GM19239 (cell line): Measurements from ENCODE around the gene CAMK4.

Experiments used
- DNase-seq: peaks from one replicate; pipeline ENCODE4 v3.0.0; 2011; ENCODE audit warnings: low spot score; ENCODE audit not compliant: insufficient read length
- FAIRE-seq: peaks from 2 replicates; lab custom pipeline; 2011; peaks lifted over from hg19 to GRCh38; lab: Jason Lieb, UNC

The CAMK4 gene

DNA sequence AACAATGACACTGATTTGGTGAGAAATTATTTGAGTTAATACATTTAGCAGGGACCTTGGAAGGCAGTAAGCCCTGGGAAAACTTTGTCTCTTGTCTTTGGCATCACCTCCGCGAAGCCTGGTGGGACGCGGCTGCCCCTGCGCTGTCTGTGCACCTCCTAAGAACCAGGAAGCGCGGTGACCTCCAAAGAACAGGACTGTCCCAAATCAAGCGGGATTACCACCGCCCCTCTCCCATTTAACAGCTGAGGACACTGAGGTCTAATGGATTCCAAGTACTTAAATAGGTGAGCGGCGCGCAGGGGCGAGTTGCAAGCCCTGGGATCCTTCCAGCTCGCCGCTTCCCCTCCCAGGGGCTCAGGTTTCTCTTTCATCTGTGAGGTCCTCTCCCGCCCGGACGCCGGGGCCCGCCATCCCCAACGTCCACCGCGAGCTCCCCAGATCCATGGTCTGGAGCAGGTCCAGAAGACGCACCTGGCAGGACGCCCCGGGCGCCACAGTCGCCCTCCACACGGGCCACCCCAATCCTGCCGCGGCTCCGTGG, 287.7 kb downstream of the CAMK4 start:
- FAIRE-seq (peak; percentile 81), DNase-seq (no peak)

DNA sequence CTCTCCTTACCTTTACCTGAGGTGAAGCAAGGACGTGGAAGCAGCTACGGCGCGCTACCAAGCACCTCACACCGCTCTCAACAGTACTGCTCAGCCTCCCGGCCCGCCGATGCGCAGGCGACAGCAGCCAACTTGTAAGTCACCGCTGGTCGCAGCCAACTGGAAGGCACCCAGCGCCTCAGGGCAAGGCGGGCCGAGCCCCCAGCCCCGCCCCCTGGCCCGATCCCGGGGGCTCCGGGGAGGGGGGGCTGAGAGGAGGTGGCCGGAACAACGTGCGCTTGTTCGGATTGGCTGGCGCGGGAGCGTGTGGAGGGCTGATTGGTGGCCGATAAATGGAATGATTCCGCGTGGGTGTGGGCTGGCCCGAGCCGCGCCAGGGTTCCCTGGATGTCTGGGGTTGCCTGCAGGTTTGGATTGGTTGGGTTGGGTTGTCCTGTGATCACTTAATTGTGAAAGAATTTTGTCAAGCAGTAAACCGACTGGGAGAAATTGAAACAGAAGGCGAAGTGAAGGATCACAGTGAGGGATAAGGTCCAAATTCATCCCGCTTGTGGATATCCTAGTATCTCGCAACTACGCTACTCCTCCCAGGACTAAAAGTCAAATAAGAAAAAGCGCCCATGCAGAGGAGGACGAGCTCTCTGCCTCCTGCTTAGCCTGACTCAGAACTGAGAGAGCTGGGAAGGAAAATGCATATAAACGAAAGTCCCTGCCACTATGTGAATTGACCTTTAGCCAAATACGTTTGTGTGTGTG, 288.4 kb downstream of the CAMK4 start, which contains the start of gene STARD4:
Gene STARD4 (minus strand): TSS at position 161 of the 756 bp plus-strand sequence. CDS start 5,102 bp downstream, outside the sequence.
- DNase-seq (peak; percentile 62), FAIRE-seq (peak; percentile 94)

DNA sequence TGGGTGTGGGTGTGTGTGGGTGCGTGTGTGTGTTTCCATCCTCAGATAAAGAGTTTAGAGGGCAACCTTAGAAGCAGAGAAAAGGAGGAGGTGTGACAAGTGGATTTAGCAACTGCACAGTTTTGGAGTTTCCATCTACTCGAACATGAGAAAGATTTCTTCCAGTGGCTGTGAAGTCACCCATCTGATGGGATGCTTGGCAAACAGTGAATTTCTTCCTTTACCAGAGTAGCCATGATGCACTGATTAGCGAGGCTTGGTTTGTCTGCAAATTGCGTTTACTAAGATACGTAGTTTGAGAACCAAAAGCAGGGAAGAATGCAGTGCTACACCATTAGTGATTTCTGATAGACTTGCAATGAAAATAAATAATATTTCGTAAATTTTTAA, 288.9 kb downstream of the CAMK4 start:
- FAIRE-seq (no peak), DNase-seq (no peak)

DNA sequence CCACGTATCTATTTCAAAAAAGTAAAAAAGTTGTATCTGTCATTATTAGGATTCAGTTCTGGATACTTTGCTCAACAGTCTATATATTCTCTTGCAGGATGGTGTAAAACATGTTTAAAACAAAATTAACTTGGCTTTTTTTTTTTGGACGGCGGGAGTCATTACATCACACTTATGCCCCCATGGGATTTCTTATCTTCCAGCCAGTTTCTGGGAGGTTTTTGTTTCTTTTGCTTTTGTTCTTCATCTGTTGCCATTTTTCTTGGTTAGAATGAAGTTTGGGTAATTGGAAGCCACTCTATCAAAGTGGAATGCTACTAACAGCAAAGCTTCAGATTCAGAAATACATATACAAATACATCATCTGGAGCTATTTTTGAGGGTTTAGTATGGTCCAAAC, 289.9 kb downstream of the CAMK4 start:
- no peak for FAIRE-seq
- DNase-seq: no peak

DNA sequence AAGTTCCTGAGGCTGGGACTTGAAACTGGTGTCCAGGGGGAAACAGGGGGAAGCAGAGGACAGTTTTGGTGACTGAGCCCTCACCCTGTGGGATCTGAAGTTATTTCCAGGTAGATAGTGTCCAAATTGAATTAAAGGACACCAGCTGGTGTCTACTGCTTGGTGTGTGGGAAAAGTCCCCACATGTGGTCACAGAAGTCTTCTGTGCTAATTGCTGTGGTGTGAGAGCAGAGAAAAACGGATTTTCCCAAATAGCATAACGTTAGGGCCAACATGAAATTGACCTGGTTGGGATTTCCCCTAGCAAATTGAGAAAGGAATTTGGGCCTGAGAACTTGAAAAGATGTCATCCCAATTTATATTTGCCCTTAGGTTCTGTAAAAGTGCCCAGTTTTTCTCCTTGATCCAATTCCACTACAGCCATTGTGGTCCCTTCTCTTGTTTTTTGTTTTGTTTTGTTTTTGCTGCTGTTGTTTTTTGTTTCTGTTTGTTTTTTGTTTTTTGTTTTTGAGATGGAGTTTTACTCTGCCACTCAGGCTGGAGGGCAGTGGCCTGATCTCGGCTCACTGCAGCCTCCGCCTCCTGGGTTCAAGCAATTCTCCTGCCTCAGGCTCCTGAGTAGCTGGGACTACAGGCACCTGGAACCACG, 293.8 kb downstream of the CAMK4 start:
- no peak for FAIRE-seq
- no peak for DNase-seq

DNA sequence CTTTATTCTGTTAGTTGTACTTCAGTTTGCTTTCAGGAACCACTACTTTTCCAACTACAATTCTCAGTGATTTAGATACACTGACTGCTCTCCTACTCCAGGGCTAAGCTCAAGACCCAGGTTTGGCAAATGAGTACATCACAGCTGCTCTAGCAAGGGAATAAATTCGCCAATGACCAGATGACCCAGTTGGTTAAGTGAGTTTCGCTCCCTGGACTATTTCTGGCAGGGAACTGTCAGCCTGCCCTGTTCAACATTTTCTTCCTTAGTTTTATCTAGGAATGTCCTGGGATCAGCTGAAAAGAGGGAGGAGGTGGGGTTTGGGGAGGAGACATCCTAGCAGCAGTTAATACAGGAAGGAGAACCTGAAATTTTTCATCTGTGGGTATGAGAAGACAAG, 294.6 kb downstream of the CAMK4 start:
- FAIRE-seq (no peak), DNase-seq (no peak)

DNA sequence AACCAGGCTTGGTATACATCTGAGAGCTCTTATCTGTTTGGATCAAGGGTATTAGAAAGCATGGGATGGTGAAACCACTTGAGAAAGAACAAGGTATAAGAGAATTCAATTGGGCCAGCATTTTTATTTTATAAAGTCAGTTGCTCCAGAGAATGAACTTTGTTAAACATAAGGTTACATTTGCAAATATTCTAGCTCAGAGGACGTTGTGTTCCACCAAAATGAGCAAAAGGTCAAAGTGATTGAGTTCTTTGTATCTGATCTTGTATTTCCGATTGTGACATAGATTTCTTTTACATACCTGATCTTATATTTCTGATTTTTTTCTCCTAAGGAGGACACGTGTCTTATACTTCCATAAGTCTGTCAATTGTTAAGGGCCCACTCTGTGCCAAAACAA, 296.7 kb downstream of the CAMK4 start:
- DNase-seq: no peak
- no peak for FAIRE-seq

DNA sequence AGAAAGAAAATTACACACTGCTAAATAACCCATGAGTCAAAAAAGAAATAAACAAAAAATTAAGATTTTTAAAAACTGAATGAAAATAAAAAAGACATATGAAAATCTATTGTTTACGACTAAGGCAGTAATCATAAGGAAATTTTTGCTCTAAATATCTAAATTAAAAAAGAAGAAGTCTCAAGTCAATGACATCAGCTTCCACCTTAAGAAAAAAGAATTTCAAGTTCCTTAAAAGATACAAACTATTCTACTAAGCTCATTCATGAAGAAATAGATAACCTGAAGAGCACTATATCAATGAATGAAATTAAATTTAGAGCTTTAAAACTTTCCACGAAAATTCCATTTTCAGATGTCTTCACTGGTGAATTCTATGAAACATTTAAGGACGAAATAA, 303.9 kb downstream of the CAMK4 start:
- FAIRE-seq (no peak), DNase-seq (no peak)

DNA sequence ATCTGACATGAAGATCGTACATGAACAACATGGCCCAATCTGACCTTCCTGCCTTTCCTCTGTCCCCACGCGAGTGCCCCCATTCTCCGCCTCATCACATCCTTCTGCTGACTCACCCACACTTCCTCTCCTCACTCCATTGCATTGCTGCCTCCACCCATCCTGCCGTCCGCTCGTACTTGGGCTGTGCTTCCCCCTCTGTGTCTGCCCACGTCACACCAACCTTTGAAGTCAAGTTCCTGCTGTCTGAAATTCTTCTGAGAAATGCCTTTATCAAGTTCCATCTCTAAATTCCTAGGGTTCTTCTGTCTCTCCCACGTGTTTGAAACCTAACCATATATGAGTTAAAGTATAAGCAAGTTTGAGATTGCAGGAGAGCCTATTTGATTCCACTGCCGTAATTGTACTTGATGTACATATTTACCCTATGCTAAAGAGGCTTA, 306.1 kb downstream of the CAMK4 start:
- DNase-seq: peak; percentile 16
- peak; percentile 94 for FAIRE-seq

DNA sequence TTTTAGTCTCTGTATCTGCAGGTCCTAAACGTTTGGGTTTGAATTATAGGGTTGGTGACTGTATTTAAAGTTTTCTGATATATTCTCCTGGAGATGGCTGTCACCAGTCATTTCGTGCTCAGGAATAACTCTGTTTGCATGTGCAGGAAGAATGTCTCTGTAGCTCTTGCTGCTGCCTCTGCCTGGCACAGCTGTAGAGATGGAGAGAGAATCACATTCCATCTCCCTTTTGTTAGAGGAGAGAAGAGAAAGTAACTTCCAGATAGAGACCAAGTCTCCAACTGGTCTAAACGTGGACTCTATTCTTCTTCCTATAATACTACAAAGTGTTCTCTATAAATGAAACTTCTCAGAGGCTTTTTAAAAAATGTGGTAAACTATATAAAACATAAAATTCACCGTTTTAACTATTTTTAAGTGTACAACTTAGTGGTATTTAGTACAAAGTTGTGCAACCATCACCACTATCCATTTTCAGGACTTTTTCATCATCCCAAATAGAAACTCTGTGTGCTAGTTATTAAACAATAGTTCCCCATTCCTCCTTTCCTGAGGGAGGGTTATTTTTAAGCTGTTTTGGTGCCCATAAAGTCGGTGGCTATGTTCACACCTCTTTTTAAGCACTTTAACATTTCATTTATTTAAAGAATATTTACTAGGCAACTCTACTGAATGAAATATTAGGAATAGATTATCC, 308.9 kb downstream of the CAMK4 start:
- no peak for FAIRE-seq
- no peak for DNase-seq

DNA sequence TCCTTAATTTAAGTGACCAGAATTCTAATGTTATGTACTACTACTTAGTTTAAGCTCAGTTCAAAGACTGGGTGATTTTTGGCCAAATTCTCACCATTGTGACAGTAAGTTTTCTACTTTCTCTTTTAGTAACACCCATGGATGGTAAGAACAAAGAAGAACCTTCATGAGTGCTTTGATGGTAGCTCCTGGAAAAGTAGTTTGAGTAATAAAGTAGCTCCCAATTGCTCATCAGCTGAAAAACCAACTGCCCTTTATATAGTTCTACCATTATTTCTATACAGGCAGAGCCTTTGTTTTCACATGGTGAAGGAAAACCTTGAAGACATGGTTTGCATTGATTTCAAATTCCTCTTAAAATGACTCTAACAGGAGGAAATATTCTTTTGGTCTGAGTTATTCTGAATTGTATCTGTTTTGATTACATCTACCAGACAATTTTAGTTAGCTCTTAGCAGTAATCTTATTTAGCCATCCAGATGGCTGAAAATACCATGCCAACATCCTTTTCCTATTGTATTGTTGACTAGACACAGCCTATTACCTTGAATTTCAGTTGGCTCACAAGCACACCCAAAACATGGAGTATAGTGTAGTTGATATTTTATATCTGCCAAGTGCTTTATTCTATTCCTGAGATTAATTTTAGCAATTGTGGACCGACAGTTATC, 311.8 kb downstream of the CAMK4 start:
- FAIRE-seq (no peak), DNase-seq (no peak)

DNA sequence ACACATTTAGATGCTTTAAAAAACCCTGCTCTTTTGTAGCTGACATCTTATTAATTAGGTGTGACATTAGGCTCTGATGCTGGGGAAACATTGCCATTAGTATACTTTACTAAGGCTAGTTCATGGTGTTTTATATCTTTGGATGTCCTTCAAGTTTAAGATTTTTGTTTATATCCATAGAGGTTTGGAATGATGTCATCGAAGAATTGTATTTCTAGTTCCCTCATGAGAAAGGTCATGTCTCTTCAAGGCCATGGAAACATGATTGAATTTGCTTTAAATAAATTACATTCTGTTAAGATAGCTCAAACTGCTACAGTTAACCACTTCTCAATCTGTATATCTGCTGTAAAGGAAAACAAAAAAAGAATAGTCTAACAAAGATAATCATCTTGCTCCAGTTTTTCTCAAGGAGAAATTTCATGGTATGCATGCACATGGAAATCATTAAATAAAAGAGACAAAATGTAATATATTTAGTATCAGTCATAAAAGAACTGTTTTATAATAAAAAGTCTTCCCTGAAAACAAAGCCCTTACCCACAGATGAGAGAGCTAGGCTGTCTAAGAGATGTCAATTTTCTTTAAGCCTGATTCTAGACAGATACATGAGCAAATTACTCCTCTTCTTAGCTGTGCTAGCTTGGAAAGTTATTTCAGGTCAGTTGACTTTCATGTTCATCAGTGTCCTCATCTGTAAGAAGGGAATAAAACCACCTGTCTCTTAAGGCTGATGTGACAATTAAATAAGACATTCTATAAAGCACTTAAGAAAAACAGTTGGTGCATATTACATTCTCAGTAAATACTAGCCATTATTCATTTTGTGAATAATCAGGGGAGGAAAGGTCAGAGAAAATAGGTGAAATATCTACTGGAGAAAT, 313.2 kb downstream of the CAMK4 start:
- no peak for DNase-seq
- no peak for FAIRE-seq
